GM21390 (cell line): ENCODE data around the gene ZKSCAN1.

ENCODE experiments used
- ATAC-seq: cut with Tn5 transposase; IDR thresholded peaks from one replicate; pipeline ENCODE4 v1.9.1; 2021; ENCODE audit not compliant: unreplicated experiment

ZKSCAN1 gene

DNA sequence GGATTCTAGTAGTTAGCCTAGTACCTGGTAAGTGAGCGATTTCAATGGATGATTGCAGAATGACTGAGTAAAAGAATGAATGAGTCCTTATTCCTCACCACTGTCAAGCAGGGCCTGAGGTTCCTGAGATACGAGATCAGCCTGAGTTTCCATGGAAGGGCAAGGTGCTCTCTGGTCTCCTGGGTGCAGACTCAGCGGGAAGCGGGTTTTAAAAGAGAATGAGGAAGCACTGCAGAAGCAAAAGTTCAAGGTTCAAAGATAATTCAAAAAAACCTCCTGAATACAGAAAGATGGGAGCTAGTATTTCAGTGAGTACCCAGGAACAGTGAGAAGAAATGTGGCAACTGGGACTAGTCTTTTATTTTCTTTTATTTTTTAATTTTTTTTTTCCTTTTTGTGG is 61.8 kb downstream of the ZKSCAN1 start:
- ATAC-seq: no peak

DNA sequence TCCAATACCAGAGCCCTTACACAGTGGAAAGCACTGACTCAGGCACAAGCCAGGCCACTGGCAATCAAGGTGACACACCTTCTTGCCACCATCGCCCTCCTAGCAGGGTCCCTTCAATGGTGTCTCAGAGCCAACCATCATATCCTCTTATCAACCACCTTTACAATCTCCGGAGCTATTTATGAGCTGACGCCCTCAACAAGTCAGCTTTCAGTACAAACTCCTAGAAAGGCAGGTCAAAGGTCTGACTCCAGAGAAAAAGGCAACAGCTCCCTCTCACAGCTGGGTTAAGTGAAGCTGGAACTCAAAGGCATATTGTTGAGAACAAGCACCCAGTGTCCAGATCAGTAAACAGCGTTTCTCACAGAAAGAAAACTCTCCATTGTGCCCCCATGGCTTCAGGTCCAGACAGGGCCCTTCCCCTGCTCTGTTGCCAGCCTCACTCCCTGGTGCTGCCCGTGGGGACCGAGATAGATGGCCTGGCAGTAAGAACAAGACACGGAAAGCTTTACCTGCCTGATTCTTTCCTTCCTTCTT is 63.7 kb downstream of the ZKSCAN1 start:
- no peak for ATAC-seq

DNA sequence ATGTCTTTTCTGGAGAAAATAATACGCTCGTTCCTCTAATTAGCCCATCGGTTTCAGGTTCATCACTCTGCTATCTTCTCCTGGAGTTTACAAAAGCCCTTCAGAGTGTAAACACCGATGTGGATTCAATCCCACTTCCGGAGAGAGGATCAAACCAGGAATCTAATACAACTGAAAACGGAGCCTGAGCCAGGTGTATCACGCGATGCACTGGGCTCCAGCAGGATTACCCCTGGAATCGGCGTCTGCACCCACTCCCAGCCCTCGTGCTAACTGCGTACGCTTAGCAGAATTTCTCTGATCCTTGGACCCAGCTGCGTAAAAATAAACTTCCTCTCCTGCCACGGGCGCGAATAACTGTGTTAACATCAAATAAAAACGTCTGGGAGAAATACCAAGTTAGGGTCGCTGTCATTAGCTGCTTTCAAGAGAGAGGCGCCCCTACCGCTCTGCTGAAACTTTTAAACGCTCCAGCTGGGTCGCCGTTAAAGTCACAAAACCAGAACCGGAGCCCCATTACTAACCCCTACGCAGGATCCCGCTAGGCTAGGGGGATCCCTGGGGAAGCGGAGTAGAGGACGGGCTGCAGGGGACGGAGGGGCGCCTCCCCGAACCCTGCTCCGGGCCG is 65.6 kb downstream of the ZKSCAN1 start:
- ATAC-seq: peak; percentile 25

DNA sequence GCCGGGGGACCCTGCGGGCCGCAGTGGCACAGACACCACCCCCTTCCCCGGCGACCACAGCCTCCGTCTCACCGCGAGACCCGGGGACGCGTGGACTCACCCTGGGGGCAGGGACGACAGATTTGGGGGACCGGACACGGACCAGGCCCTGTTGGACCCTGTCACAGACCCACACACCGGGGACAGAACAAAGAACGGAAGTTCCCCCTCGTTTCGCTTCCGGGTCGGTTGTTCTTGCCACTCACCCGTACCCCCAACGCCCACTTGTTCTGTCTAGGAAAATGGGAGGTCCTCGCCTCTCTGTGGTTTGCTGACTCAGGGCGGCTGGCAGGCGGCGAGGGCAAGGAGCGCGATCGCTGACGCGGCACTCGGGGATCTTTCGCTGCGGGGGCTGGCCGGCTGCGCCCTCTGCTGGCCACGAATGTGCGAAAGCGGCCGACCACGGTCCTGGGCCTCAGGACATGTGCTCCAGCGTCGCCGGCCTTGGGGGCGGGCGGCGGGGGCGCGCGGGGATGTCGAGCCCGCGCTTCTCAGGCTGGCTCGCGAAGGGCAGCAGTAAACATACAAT is 66.2 kb downstream of the ZKSCAN1 start, which contains the start of gene ZNF3:
ZNF3 (minus strand) TSS at position 189 of the 568 bp plus-strand sequence. CDS start 4,366 bp downstream, outside the sequence.
- ATAC-seq: peak; percentile 70

DNA sequence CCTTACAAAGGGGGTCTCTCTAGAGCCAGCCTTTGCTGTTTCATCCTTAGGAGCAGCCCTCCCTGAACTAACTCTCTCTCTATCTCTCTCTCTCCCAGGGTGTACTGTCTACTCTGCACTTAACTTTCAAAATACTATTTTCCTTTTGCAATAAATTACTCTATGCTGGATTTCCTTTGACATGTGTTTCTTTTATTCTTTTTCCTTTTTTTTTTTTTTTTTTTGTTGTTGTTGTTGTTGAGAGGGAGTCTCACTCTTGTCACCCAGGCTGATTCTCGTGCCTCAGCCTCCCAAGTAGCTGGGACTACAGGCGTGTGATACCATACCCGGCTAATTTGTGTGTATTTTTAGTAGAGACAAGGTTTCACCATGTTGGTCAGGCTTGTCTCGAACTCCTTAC is 67.6 kb downstream of the ZKSCAN1 start:
- ATAC-seq: no peak

DNA sequence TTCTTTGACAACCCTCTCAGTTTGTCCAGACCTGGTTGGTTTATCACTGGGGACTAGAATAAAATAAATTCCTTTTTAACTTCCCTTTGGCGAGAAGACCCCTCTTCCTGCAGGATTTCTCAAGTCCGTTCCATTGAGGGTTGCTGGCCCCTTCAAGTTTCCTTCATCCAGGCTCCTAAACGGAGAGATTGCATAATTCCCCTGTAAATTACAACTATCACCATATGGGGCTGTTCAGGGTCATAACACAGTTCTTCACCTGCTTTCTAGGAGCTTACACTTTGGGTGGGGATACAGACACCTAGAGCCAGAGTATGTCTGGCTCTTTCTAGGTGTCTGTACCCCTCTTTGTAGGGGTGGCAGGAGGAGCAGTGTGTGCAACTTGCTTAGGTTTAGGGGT is 70.1 kb downstream of the ZKSCAN1 start:
- ATAC-seq: no peak

DNA sequence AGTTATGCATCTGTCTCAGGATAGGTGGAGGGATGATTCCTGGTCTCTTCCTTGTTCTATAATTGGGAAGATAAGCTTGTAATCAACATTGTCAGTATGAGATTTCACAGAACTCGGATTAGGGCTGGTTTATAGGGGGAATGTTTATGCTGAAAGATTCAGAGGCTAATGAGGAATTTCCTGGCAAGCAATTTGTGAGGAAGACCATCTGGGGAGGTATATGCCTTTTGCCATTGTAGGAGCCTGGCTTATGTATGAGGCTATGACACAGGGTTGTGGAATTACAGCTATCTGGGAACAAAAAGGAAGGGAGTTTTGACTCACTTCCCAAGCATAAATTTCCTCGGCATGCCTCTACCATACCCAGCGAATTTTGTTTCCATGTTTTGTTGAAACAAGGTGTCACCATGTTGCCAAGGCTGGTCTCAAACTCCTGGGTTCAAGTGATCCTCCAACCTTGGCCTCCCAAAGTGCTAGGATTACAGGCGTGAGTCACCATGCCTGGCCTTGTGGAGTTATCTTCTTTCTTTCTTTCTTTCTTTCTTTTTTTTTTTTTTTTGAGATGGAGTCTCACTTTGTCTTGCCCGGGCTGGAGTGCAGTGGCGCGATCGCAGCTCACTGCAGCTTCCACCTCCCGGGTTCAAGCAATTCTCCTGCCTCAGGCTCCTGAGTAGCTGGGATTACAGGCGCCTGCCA is 71.8 kb downstream of the ZKSCAN1 start:
- no peak for ATAC-seq

DNA sequence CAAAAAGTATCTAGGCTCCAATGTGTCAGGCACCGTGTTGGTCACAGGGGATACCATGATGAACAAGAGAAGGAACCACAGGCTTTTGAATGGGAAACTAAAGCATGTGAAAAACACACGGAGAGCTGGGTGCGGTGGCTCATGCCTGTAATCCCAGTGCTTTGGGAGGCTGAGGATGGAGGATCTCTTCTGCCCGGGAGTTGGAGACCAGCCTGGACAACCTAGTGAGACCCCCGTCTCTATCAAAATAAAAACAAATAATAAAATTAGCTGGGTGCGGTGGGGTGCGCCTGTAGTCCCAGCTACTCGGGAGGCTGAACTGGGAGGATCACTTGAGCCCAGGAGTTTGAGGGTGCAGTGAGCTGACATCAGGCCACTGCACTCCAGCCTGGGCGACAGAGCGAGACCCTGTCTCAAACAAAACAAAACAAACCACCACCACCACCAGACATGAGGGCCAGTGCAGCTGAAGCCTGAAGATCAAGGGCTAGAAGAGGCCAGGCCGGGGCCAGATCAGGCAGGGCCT is 72.8 kb downstream of the ZKSCAN1 start:
- ATAC-seq: no peak

DNA sequence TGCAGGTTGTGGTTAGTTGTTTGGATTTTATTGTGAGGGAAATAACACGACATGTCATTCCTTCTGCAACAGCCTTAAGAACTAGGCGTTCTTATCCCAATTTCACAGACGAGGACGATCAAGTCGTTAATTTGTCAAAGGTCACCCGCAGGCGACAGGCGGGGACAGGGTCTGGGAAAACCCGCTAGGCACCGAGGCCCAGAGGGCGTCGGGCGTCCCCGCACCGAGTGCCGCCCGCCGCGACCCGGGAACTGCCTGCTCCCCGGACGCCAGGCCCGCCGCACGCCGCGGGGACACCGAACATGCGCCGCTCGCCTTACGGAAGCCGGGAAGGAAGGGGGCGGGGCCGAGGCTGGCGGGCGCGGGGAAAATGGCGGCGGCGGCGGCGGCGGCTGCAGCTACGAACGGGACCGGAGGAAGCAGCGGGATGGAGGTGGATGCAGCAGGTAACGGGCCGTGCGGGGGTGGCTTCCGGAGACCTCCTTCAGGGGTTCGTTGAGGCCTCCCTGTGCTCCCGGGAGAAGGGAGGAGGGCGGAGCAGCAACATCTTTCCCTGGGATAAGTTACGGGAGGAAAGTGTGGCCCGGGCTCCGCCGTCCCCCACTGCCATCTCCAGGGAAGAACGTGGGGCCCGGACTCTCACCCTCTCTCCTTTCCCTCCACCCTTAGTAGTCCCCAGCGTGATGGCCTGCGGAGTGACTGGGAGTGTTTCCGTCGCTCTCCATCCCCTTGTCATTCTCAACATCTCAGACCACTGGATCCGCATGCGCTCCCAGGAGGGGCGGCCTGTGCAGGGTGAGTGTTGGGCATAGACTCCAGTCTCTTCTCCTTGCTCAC is 73.4 kb downstream of the ZKSCAN1 start, which contains the start of gene COPS6:
COPS6 (plus strand) TSS at position 349 of the 837 bp plus-strand sequence; CDS start at position 371, 22 bp downstream.
- no peak for ATAC-seq

DNA sequence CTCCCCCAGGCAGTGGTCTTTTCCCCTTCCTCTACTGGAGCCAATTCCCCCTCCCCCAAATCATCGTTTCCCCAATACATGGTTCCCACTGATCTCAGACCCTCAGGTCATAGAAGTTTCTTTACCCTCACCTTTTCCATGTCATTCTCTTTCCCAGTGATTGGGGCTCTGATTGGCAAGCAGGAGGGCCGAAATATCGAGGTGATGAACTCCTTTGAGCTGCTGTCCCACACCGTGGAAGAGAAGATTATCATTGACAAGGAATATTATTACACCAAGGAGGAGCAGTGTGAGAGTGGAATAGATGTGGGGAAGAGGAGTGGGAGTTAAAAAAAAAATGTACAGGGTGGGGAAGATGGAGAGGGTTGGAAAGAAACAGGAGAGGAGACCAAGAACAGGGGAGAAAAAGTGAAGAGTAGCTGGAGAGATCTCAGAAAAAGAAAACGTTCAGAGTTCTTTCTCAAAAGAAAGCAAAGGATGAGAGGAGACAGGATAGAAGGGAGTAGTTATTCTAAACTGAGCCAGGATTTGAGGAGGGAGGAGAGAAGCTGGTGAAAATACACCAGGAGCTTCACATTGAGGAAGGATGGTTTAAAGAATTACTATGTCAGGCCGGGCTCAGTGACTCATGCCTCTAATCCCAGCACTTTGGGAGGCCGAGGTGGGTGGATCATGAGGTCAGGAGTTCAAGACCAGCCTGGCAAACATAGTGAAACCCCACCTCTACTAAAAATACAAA is 74.2 kb downstream of the ZKSCAN1 start:
- no peak for ATAC-seq

DNA sequence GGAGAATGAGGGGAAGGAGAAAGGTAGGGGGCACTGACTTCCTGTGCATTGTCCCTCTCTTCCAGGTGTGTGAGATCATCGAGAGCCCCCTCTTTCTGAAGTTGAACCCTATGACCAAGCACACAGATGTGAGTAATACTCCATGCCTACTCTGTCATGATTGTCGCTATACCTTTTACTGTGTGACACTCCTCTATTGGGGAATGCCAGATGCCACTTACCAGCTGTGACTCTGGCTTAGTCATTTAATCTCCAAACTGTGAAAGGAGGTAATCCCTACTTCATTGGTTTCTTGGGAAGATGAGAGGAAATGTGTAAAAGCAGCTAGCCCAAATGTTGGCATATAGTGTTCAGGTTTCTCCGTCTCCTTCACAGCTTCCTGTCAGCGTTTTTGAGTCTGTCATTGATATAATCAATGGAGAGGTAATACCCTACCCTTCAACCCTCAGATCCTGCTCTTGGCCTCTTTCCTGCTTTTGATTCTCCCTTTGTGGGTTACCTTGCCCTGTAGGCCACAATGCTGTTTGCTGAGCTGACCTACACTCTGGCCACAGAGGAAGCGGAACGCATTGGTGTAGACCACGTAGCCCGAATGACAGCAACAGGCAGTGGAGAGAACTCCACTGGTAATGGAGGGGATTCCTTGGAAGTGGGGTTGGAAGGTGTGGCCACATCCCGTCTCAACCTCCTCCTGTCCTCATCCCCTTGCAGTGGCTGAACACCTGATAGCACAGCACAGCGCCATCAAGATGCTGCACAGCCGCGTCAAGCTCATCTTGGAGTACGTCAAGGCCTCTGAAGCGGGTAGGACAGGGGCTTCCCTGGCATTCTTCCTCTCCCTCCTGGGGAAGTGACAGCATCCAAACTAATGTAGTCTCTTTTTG is 75.4 kb downstream of the ZKSCAN1 start:
- ATAC-seq: no peak
